PFSK-1 (cell line): ENCODE data around the gene EDEM1.

Source experiments
- FOXP2 ChIP-seq: optimal IDR thresholded peaks from 2 replicates; pipeline ENCODE3; 2011; ENCODE audit warnings: borderline replicate concordance, control low read depth, inconsistent platforms; ENCODE audit not compliant: insufficient read depth; ENCODE audit errors: extremely low read length, extremely low read depth
- POLR2AphosphoS5 ChIP-seq: IDR thresholded peaks from 2 replicates; pipeline ENCODE4 v1.6.1; 2012; ENCODE audit warnings: low read depth, mild to moderate bottlenecking, control low read depth, low read length, moderate library complexity
- SIN3A ChIP-seq: IDR thresholded peaks from 2 replicates; pipeline ENCODE4 v1.6.1; 2012; ENCODE audit warnings: mild to moderate bottlenecking, low read length, moderate library complexity, borderline replicate concordance; ENCODE audit not compliant: insufficient read depth
- TAF1 ChIP-seq: IDR thresholded peaks from 2 replicates; pipeline ENCODE4 v1.6.1; 2012; ENCODE audit warnings: low read length, control low read depth, borderline replicate concordance; ENCODE audit not compliant: insufficient read depth
- TF ChIP-seq, protein P1 (sequence below), 2 experiments: IDR thresholded peaks; 2 replicates each; pipeline versions ENCODE4 v1.6.1 to v1.8.0; 2011 to 2012; ENCODE audit warnings: low read depth in 2 of 2, low read length in 2 of 2, control low read depth in 1 of 2, inconsistent platforms in 1 of 2, mild to moderate bottlenecking in 1 of 2, moderate library complexity in 1 of 2; ENCODE audit not compliant: insufficient read depth in 1 of 2

- TF ChIP-seq POLR2AphosphoS5 (no peak), TAF1 (no peak), SIN3A (no peak), FOXP2 (no peak)
- TF ChIP-seq, protein P1, sequence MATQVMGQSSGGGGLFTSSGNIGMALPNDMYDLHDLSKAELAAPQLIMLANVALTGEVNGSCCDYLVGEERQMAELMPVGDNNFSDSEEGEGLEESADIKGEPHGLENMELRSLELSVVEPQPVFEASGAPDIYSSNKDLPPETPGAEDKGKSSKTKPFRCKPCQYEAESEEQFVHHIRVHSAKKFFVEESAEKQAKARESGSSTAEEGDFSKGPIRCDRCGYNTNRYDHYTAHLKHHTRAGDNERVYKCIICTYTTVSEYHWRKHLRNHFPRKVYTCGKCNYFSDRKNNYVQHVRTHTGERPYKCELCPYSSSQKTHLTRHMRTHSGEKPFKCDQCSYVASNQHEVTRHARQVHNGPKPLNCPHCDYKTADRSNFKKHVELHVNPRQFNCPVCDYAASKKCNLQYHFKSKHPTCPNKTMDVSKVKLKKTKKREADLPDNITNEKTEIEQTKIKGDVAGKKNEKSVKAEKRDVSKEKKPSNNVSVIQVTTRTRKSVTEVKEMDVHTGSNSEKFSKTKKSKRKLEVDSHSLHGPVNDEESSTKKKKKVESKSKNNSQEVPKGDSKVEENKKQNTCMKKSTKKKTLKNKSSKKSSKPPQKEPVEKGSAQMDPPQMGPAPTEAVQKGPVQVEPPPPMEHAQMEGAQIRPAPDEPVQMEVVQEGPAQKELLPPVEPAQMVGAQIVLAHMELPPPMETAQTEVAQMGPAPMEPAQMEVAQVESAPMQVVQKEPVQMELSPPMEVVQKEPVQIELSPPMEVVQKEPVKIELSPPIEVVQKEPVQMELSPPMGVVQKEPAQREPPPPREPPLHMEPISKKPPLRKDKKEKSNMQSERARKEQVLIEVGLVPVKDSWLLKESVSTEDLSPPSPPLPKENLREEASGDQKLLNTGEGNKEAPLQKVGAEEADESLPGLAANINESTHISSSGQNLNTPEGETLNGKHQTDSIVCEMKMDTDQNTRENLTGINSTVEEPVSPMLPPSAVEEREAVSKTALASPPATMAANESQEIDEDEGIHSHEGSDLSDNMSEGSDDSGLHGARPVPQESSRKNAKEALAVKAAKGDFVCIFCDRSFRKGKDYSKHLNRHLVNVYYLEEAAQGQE (IDR thresholded peaks at IDR 0.05; ENCODE audit: insufficient read depth in 1 of 2, low read depth in 2 of 2, low read length in 2 of 2) = no peak
These were observed 23.4 kb downstream of the EDEM1 start for GRCh38 chr3:5210926-5211325.
